ENCODE results near the gene RPL10L. TPM values are rescaled to one million over a fixed set of nuclear protein-coding genes. Genes with fewer than 3 reads are reported as not detected.

RPL10L gene
- total and polyA plus RNA-seq, 2 of the 8 experiments (the other 6 are each of a cell fraction or from before 2014, with no cell fraction given), result not detected

DNA sequence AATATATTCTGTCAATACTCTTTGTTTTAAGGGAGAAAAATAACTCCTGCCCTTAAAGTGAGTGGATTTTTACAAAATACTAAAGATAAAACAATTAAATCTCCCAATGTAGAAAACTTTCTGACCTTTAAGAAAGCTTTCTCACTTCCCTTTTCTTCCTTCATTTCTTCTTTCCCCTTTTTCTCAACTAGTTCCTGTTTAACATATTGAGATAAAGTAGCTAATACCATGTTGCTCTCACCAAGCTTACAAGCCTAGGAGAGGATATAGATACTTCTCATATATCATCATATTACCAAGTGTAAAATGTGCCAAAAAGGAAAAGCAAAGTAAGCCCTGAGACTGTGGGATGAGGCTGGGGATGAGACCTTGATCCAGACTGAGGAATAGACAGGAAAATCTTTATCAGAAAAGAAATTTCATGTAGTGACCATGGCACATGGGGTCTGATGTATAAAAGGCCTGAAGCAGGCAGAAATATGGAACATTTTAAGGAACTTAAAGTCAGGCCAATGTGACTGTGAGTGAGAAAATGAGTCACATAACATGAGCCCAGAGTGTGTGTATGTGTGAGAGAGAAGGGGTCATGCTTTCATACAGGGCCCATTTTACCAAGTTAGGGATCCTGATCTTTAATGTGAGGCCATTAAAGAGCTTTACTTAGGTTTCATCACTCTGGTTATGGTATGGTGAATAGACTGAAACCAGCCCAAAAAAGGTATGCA lies 1.6 kb upstream of the RPL10L start (continued):
- TF ChIP-seq, protein P1, sequence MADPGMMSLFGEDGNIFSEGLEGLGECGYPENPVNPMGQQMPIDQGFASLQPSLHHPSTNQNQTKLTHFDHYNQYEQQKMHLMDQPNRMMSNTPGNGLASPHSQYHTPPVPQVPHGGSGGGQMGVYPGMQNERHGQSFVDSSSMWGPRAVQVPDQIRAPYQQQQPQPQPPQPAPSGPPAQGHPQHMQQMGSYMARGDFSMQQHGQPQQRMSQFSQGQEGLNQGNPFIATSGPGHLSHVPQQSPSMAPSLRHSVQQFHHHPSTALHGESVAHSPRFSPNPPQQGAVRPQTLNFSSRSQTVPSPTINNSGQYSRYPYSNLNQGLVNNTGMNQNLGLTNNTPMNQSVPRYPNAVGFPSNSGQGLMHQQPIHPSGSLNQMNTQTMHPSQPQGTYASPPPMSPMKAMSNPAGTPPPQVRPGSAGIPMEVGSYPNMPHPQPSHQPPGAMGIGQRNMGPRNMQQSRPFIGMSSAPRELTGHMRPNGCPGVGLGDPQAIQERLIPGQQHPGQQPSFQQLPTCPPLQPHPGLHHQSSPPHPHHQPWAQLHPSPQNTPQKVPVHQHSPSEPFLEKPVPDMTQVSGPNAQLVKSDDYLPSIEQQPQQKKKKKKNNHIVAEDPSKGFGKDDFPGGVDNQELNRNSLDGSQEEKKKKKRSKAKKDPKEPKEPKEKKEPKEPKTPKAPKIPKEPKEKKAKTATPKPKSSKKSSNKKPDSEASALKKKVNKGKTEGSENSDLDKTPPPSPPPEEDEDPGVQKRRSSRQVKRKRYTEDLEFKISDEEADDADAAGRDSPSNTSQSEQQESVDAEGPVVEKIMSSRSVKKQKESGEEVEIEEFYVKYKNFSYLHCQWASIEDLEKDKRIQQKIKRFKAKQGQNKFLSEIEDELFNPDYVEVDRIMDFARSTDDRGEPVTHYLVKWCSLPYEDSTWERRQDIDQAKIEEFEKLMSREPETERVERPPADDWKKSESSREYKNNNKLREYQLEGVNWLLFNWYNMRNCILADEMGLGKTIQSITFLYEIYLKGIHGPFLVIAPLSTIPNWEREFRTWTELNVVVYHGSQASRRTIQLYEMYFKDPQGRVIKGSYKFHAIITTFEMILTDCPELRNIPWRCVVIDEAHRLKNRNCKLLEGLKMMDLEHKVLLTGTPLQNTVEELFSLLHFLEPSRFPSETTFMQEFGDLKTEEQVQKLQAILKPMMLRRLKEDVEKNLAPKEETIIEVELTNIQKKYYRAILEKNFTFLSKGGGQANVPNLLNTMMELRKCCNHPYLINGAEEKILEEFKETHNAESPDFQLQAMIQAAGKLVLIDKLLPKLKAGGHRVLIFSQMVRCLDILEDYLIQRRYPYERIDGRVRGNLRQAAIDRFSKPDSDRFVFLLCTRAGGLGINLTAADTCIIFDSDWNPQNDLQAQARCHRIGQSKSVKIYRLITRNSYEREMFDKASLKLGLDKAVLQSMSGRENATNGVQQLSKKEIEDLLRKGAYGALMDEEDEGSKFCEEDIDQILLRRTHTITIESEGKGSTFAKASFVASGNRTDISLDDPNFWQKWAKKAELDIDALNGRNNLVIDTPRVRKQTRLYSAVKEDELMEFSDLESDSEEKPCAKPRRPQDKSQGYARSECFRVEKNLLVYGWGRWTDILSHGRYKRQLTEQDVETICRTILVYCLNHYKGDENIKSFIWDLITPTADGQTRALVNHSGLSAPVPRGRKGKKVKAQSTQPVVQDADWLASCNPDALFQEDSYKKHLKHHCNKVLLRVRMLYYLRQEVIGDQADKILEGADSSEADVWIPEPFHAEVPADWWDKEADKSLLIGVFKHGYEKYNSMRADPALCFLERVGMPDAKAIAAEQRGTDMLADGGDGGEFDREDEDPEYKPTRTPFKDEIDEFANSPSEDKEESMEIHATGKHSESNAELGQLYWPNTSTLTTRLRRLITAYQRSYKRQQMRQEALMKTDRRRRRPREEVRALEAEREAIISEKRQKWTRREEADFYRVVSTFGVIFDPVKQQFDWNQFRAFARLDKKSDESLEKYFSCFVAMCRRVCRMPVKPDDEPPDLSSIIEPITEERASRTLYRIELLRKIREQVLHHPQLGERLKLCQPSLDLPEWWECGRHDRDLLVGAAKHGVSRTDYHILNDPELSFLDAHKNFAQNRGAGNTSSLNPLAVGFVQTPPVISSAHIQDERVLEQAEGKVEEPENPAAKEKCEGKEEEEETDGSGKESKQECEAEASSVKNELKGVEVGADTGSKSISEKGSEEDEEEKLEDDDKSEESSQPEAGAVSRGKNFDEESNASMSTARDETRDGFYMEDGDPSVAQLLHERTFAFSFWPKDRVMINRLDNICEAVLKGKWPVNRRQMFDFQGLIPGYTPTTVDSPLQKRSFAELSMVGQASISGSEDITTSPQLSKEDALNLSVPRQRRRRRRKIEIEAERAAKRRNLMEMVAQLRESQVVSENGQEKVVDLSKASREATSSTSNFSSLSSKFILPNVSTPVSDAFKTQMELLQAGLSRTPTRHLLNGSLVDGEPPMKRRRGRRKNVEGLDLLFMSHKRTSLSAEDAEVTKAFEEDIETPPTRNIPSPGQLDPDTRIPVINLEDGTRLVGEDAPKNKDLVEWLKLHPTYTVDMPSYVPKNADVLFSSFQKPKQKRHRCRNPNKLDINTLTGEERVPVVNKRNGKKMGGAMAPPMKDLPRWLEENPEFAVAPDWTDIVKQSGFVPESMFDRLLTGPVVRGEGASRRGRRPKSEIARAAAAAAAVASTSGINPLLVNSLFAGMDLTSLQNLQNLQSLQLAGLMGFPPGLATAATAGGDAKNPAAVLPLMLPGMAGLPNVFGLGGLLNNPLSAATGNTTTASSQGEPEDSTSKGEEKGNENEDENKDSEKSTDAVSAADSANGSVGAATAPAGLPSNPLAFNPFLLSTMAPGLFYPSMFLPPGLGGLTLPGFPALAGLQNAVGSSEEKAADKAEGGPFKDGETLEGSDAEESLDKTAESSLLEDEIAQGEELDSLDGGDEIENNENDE (IDR thresholded peaks at IDR 0.05; ENCODE audit: insufficient replicate concordance, low read length), result no peak
- TF ChIP-seq, protein P2, sequence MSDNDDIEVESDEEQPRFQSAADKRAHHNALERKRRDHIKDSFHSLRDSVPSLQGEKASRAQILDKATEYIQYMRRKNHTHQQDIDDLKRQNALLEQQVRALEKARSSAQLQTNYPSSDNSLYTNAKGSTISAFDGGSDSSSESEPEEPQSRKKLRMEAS (IDR thresholded peaks at IDR 0.05), result no peak
- TF ChIP-seq SAP30 (IDR thresholded peaks at IDR 0.05; ENCODE audit: insufficient read depth, insufficient replicate concordance, low read length), result no peak
- TF ChIP-seq MAFK (IDR thresholded peaks at IDR 0.05; ENCODE audit: low read depth, low read length), result no peak
- TF ChIP-seq CHD2 (IDR thresholded peaks at IDR 0.05; ENCODE audit: low read length), result no peak
- TF ChIP-seq GABPA (IDR thresholded peaks at IDR 0.05; ENCODE audit: borderline replicate concordance, insufficient read depth, low read length), result no peak
- TF ChIP-seq YY1 (IDR thresholded peaks at IDR 0.05; ENCODE audit: low read depth, low read length), result no peak
- TF ChIP-seq CTBP2 (IDR thresholded peaks at IDR 0.05; ENCODE audit: borderline replicate concordance, insufficient read depth, insufficient read length, low read length), result no peak

Measured in H1 (cell line).